ENCODE results near the gene CSF1. TPM values are rescaled to one million over a fixed set of nuclear protein-coding genes. Genes with fewer than 3 reads are reported as not detected.

The CSF1 gene
- total and polyA plus RNA-seq, 2 donors (not counting 3 experiments of a cell fraction or from before 2014, with no cell fraction given) = 24.5 to 28.9 TPM

DNA sequence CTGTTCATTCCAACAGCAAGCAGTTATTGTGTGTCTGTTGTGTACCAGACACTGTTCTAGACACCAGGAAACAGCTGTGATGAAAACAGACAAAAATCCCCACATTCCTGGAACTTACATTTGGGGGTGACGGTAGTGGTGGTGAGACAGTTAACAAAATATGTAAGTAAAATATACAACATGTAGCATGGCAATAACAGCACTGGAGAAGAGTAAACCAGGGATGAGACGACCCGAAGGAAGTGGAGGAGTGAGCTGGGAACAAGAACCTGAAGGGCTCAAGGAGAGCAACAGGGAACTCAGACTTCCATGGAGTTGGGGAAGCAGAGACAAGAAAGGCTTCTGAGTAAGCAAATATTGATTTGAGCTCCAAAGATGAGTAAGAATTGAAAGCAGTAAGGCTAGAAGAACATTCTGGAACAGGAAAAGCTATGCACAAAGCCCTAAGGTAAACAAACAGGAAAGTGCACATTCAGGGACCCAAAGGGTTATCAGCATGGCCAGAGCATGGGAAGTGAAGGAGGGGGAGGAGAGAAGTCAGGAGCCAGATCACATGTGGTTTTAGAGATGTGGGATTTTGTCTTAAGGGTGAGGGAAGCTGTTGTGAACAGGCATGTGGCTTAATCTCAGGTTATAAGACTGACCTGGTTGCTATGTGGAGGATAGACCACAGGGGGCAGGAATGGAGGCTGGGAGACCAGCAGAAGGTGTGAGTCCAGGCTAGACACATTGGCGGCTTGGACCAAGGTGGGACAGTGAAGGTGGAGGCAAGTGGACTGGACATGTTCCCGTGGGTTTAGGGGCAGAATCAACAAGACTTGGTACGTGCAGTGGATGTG lies 7.3 kb downstream of the CSF1 start:
- ChIA-PET POLR2A (no interaction called here), CTCF (interaction anchor here (0.7 to 10.4 kb wide), 6 partner anchors 21 to 127 kb away, joined by 3 to 90 read pairs (median 4); partner anchors contain the start of gene AHCYL1)
- peak; percentile 43 for DNase-seq (ENCODE audit: low read depth, low spot score)
- intact Hi-C loops (cut with micrococcal nuclease) (no loop called here), dilution Hi-C loops (cut with MboI; ENCODE audit: extremely low pct_ligation_motif_present, low sequenced_read_pairs) (no loop called here)
- TF ChIP-seq EZH2 (IDR thresholded peaks at IDR 0.05; ENCODE audit: borderline replicate concordance, low read depth, low read length, severe bottlenecking) (no peak), POLR2AphosphoS5 (IDR thresholded peaks at IDR 0.05; ENCODE audit: insufficient read depth, low read depth, low read length) (no peak), JUN (IDR thresholded peaks at IDR 0.05; ENCODE audit: borderline replicate concordance, insufficient read depth, insufficient read length, low read depth) (no peak)
- TF ChIP-seq, protein P1, sequence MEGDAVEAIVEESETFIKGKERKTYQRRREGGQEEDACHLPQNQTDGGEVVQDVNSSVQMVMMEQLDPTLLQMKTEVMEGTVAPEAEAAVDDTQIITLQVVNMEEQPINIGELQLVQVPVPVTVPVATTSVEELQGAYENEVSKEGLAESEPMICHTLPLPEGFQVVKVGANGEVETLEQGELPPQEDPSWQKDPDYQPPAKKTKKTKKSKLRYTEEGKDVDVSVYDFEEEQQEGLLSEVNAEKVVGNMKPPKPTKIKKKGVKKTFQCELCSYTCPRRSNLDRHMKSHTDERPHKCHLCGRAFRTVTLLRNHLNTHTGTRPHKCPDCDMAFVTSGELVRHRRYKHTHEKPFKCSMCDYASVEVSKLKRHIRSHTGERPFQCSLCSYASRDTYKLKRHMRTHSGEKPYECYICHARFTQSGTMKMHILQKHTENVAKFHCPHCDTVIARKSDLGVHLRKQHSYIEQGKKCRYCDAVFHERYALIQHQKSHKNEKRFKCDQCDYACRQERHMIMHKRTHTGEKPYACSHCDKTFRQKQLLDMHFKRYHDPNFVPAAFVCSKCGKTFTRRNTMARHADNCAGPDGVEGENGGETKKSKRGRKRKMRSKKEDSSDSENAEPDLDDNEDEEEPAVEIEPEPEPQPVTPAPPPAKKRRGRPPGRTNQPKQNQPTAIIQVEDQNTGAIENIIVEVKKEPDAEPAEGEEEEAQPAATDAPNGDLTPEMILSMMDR (IDR thresholded peaks at IDR 0.05; ENCODE audit: extremely low read depth in 1 of 2, insufficient read depth in 1 of 2, low read depth in 1 of 2, low read length in 2 of 2) = peak in 1 of 2 donors; percentile 20
- H3K4me2 ChIP-seq (ENCODE audit: insufficient read depth, low read length) = no peak overlapping the region
- H3K9me1 ChIP-seq (replicated peaks; ENCODE audit: control insufficient read depth, extremely low read depth, insufficient read depth, low read length) = no peaks in the 10 kb centered on the region
- no peak overlapping the region for H3K27ac ChIP-seq (ENCODE audit: insufficient read depth, low read depth, low read length)
- no peak overlapping the region for H3K4me3 ChIP-seq (replicated peaks in 1 of 3; ENCODE audit: insufficient read depth in 1 of 3, low read depth in 1 of 3, low read length in 3 of 3)
- peaks cover 4 to 33% of the 10 kb centered on the region in 2 experiments for H3K36me3 ChIP-seq (ENCODE audit: control insufficient read depth in 2 of 2, extremely low read depth in 1 of 2, insufficient read depth in 2 of 2, low read length in 2 of 2)
- BruUV-seq (replicated peaks) = no TSS peak
- H4K20me1 ChIP-seq (replicated peaks; ENCODE audit: control insufficient read depth, extremely low read depth, insufficient read depth, low read length) = no peaks in the 10 kb centered on the region
- FAIRE-seq = peak; percentile 69
- H3K79me2 ChIP-seq (ENCODE audit: control insufficient read depth, insufficient read depth, low read length) = no peaks in the 10 kb centered on the region
- peaks cover 3% of the 10 kb centered on the region for H3K4me1 ChIP-seq (ENCODE audit: control insufficient read depth, extremely low read depth, insufficient read depth, low read length)
- H2AFZ ChIP-seq (ENCODE audit: low read depth, low read length) = no peak overlapping the region
- no peaks in the 10 kb centered on the region for H3K9me3 ChIP-seq (replicated peaks; ENCODE audit: control insufficient read depth, insufficient read depth, low read length)
- H3K9ac ChIP-seq (replicated peaks; ENCODE audit: extremely low read depth, insufficient read depth, low read length) = no peak overlapping the region
- no peaks in the 10 kb centered on the region for H3K27me3 ChIP-seq (ENCODE audit: control insufficient read depth in 2 of 2, insufficient read depth in 2 of 2, low read length in 2 of 2)
